GM19193 (cell line): ENCODE measurements around the gene PAXX.

ENCODE experiments used
- POLR2A ChIP-seq: IDR thresholded peaks from 4 replicates; pipeline ENCODE4 v1.6.1; 2011; ENCODE audit not compliant: insufficient read depth, insufficient read length; ENCODE audit errors: extremely low read depth

The PAXX gene

GRCh38 chr9:136996361-136997292 lies 4.4 kb downstream of the PAXX start, which contains the start of gene CLIC3:
TSS of gene CLIC3 (minus strand) at chr9:136996568. CDS start at chr9:136996543, 25 bp downstream.
- no peak for TF ChIP-seq POLR2A

- no peak for TF ChIP-seq POLR2A
Measured at GRCh38 chr9:136997371-136997770, 5.1 kb downstream of the PAXX start.

- no peak for TF ChIP-seq POLR2A
Measured at GRCh38 chr9:136997830-136998234, 5.6 kb downstream of the PAXX start.

GRCh38 chr9:137000177-137000930 lies 8.1 kb downstream of the PAXX start:
- TF ChIP-seq POLR2A = no peak

GRCh38 chr9:137001857-137002645 lies 9.8 kb downstream of the PAXX start:
- TF ChIP-seq POLR2A = no peak

- TF ChIP-seq POLR2A = no peak
Measured at GRCh38 chr9:137002646-137003041, 10.4 kb downstream of the PAXX start.

- no peak for TF ChIP-seq POLR2A
Measured at GRCh38 chr9:137006116-137007003, 14.1 kb downstream of the PAXX start.

- TF ChIP-seq POLR2A = no peak
Measured at GRCh38 chr9:137007108-137007815, 15.0 kb downstream of the PAXX start.

- no peak for TF ChIP-seq POLR2A
Measured at GRCh38 chr9:137007816-137008270, 15.6 kb downstream of the PAXX start.

- no peak for TF ChIP-seq POLR2A
Measured at GRCh38 chr9:137008312-137008711, 16.1 kb downstream of the PAXX start.

GRCh38 chr9:137009217-137009616 lies 17.0 kb downstream of the PAXX start:
- no peak for TF ChIP-seq POLR2A

GRCh38 chr9:137009938-137010732 lies 17.9 kb downstream of the PAXX start:
- TF ChIP-seq POLR2A = no peak
